HUES6 (cell line): Measurements from ENCODE around the gene TM7SF2.

ENCODE experiments used
- H3K27ac ChIP-seq: 2 replicates; pipeline ENCODE4 v1.7.0; 2013; ENCODE audit warnings: low read depth, mild to moderate bottlenecking, low read length, inconsistent platforms
- H3K27me3 ChIP-seq: 2 replicates; pipeline ENCODE4 v1.6.1; 2013; ENCODE audit warnings: low read length; ENCODE audit not compliant: control insufficient read depth, insufficient read depth
- H3K36me3 ChIP-seq: 2 replicates; pipeline ENCODE4 v1.6.1; 2013; ENCODE audit warnings: low read length; ENCODE audit not compliant: control insufficient read depth, insufficient read depth
- H3K4me1 ChIP-seq: 2 replicates; pipeline ENCODE4 v1.6.1; 2013; ENCODE audit warnings: low read length; ENCODE audit not compliant: control insufficient read depth, insufficient read depth
- H3K4me3 ChIP-seq: 2 replicates; pipeline ENCODE4 v1.5.1; 2013; ENCODE audit warnings: low read depth, low read length
- H3K9ac ChIP-seq: one replicate; pipeline ENCODE4 v1.6.1; 2013; ENCODE audit warnings: mild to moderate bottlenecking, low read length
- H3K9me3 ChIP-seq: 2 replicates; pipeline ENCODE4 v1.6.1; 2013; ENCODE audit warnings: low read depth, low read length; ENCODE audit not compliant: control insufficient read depth, insufficient read depth

The TM7SF2 gene

GRCh38 chr11:65090628-65091027 lies 21.0 kb upstream of the TM7SF2 start:
- Histone ChIP-seq H3K4me3 (no peak overlapping the region), H3K9ac (no peak overlapping the region), H3K4me1 (no peaks in the 10 kb centered on the region), H3K9me3 (no peaks in the 10 kb centered on the region), H3K27ac (no peak overlapping the region), H3K27me3 (no peaks in the 10 kb centered on the region), H3K36me3 (peaks cover 40% of the 10 kb centered on the region)

DNA sequence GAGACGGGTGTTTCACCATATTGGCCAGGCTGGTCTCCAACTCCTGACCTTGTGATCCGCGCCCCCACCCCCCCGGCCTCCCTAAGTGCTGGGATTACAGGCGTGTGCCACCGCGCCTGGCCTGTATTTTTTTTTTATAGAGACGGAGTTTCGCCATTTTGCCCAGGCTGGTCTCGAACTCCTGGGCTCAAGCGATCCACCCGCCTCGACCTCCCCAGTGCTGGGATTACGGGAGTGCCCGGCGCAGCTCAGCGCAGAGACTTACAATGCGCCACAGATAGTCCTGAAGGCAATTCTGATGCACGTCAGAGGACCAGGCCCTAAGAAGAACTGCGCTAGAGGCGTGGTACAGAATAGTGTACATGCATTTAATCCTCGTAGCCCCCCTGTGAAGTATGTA lies 16.2 kb upstream of the TM7SF2 start:
- Histone ChIP-seq H3K4me3 (peak overlapping the region; percentile 78), H3K36me3 (peaks cover 6% of the 10 kb centered on the region; the same call in 1 of the 2 replicates), H3K9me3 (no peaks in the 10 kb centered on the region), H3K4me1 (0 out of 2 replicates have a peak, but pooled peaks cover 3% of the 10 kb centered on the region), H3K9ac (peak overlapping the region; percentile 39), H3K27me3 (no peaks in the 10 kb centered on the region), H3K27ac (no peak overlapping the region)

- Histone ChIP-seq H3K36me3 (peaks cover 6% of the 10 kb centered on the region; the same call in 1 of the 2 replicates), H3K27me3 (no peaks in the 10 kb centered on the region), H3K9ac (peak within 1 kb of the TSS; percentile 73), H3K4me1 (0 out of 2 replicates have a peak, but pooled peaks cover 3% of the 10 kb centered on the region), H3K27ac (peak within 1 kb of the TSS; percentile 69; the same call in 1 of the 2 replicates), H3K4me3 (peak within 1 kb of the TSS; percentile 78), H3K9me3 (no peaks in the 10 kb centered on the region)
Observed at GRCh38 chr11:65095974-65096806, 15.5 kb upstream of the TM7SF2 start, which contains the start of gene VPS51. Gene VPS51 (plus strand): TSS chr11:65096214. CDS start chr11:65096251, 37 bp downstream.

DNA sequence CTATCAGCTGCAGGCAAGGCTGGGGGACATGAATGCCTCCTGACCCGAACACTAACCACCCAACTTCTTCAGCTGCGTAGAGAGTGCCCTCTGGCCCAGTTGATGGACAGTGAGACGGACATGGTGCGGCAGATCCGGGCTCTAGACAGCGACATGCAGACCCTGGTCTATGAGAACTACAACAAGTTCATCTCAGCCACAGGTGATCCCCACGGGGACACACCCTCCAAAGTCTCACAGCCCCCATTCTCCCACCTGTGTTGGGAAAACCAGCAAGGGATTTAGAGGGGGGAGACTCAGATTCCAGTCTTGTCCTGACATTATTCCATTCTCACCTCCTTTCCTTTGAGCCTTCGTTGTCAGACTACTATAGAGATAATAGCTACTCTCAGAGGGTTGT lies 14.7 kb upstream of the TM7SF2 start:
- Histone ChIP-seq H3K4me3 (peak overlapping the region; percentile 78), H3K27ac (no peak overlapping the region), H3K9ac (no peak overlapping the region), H3K9me3 (no peaks in the 10 kb centered on the region), H3K27me3 (no peaks in the 10 kb centered on the region), H3K4me1 (0 out of 2 replicates have a peak, but pooled peaks cover 3% of the 10 kb centered on the region), H3K36me3 (peaks cover 6% of the 10 kb centered on the region; the same call in 1 of the 2 replicates)

GRCh38 chr11:65100674-65101350 lies 10.9 kb upstream of the TM7SF2 start:
- no peak overlapping the region for H3K9ac ChIP-seq
- H3K27ac ChIP-seq = no peak overlapping the region
- no peak overlapping the region for H3K4me3 ChIP-seq
- H3K9me3 ChIP-seq = no peaks in the 10 kb centered on the region
- no peaks in the 10 kb centered on the region for H3K27me3 ChIP-seq
- H3K36me3 ChIP-seq = peaks cover 12% of the 10 kb centered on the region
- 0 out of 2 replicates have a peak, but pooled peaks cover 3% of the 10 kb centered on the region for H3K4me1 ChIP-seq

DNA sequence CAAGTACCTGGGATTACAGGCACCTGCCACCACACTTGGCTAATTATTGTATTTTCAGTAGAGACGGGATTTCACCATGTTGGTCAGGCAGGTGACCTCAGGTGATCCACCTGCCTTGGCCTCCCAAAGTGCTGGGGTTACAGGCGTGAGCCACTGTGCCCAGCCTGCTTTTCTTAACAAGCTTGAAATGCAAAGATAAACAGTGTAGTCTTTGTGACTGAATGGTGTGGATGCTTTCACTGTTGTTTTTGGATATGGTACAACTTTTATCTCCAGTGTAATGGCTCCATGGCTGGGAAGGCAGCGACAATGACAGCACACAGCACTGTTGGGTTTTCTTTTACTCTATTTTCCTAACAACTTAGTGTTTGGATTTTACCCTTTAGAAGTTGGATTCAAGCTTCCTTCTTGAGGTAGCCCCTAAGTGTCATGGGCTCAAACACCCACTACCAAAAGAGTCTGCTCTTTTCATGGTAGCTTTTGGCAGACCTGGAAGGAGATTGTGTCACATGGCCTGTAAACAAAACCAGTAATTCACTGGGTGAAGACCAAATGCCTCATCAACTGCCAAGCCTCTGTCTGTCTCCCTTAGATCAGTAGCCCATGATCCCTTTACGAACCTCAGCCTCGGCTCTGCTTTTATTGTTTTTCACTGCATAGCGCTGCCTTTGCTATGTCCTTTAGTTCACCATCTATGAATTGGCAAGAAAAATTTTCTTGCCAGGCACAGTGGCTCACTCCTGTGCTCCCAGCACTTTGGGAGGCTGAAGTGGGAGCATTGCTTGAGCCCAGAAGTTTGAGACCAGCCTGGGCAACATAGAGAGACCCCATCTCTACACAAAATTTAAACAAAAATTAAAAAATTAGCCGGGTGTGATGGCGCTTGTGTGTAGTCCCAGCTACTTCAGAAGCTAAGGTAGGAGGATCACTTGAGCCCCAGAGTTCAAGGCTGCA lies 9.3 kb upstream of the TM7SF2 start:
- H3K9me3 ChIP-seq = no peaks in the 10 kb centered on the region
- H3K27ac ChIP-seq = no peak overlapping the region
- peaks cover 16% of the 10 kb centered on the region for H3K36me3 ChIP-seq
- no peaks in the 10 kb centered on the region for H3K27me3 ChIP-seq
- H3K9ac ChIP-seq = no peak overlapping the region
- H3K4me1 ChIP-seq = no peaks in the 10 kb centered on the region
- no peak overlapping the region for H3K4me3 ChIP-seq

- Histone ChIP-seq H3K27ac (no peak overlapping the region), H3K9ac (no peak overlapping the region), H3K9me3 (no peaks in the 10 kb centered on the region), H3K27me3 (no peaks in the 10 kb centered on the region), H3K4me1 (no peaks in the 10 kb centered on the region), H3K36me3 (peaks cover 14% of the 10 kb centered on the region), H3K4me3 (no peak overlapping the region)
Observed at GRCh38 chr11:65103476-65103875, 8.2 kb upstream of the TM7SF2 start.

GRCh38 chr11:65104628-65105027 lies 7.0 kb upstream of the TM7SF2 start:
- no peak overlapping the region for H3K4me3 ChIP-seq
- no peaks in the 10 kb centered on the region for H3K9me3 ChIP-seq
- H3K27me3 ChIP-seq = no peaks in the 10 kb centered on the region
- no peak overlapping the region for H3K9ac ChIP-seq
- peaks cover 20% of the 10 kb centered on the region for H3K36me3 ChIP-seq
- no peak overlapping the region for H3K27ac ChIP-seq
- H3K4me1 ChIP-seq = no peaks in the 10 kb centered on the region

DNA sequence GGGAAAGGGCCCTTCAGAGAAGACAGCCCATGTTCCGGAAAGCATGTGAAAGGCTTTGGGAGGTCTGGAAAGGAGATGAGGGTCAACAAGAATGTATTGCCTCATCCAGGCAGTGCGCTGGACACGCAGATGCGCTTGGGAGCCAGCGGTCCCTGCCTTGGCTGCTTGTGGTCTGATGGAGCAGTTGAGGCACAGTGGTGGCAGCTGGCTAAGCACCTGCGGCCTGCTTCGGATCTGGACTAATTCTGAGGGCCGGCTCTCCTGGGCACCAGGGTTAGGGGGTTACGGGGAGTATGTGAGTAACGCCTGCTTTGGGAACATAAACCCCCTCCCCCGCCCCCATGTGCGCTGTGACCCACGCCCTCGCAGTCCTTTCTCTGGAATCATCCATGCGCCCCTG lies 4.6 kb upstream of the TM7SF2 start:
- Histone ChIP-seq H3K27me3 (no peaks in the 10 kb centered on the region), H3K9ac (no peak overlapping the region), H3K27ac (no peak overlapping the region), H3K9me3 (no peaks in the 10 kb centered on the region), H3K4me1 (peaks cover 9% of the 10 kb centered on the region), H3K36me3 (peaks cover 20% of the 10 kb centered on the region), H3K4me3 (no peak overlapping the region)

DNA sequence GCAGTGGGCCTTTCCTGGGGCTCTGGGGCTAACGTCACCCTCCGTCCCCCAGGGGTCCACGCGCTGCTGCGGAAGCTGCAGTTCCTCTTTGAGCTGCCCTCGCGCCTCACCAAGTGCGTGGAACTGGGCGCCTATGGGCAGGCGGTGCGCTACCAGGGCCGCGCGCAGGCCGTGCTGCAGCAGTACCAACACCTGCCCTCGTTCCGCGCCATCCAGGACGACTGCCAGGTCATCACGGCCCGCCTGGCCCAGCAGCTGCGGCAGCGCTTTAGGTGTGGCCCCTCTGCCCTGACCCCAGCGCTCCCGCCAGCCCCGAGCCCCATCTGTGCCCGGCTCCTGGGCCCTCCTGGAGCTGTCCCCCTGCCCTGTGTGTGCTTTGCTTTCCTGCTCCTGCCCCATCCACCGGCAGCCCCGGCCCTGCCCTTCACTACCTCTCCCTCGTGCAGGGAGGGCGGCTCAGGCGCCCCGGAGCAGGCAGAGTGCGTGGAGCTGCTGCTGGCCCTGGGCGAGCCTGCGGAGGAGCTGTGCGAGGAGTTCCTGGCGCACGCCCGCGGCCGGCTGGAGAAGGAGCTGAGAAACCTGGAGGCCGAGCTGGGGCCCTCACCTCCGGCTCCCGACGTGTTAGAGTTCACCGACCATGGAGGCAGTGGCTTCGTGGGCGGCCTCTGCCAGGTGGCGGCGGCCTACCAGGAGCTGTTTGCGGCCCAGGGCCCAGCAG lies 3.8 kb upstream of the TM7SF2 start:
- no peak overlapping the region for H3K9ac ChIP-seq
- H3K36me3 ChIP-seq = peaks cover 20% of the 10 kb centered on the region
- no peak overlapping the region for H3K27ac ChIP-seq
- H3K4me3 ChIP-seq = no peak overlapping the region
- no peaks in the 10 kb centered on the region for H3K9me3 ChIP-seq
- H3K27me3 ChIP-seq = no peaks in the 10 kb centered on the region
- H3K4me1 ChIP-seq = peaks cover 11% of the 10 kb centered on the region
